ENCODE data around the gene ZNF568. TPM values are rescaled to one million over a fixed set of nuclear protein-coding genes. Genes with fewer than 3 reads are reported as not detected.

ZNF568 gene
- polyA plus RNA-seq, 2 of the 4 experiments (the other 2 are of a cell fraction): 1.0 to 4.9 TPM

DNA sequence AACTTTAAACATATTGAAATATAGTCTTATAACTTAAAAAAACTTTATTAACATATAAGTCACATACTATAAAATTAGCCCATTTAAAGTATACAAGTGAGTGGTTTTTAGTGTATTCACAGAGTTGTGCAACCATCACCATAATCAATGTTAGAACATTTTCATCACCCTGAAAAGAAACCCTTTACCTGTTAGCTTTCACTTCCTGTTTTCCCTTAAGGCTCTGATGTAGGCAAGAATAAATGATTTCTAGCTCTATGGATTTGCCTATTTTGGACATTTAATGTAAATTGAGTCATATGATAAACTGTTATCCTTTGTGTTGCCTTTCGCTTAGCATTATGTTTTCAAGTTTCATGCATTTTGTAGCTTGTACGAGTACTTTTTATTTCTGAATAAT lies 15.6 kb downstream of the ZNF568 start (continued):
- no peak for TF ChIP-seq BHLHE40 (IDR thresholded peaks at IDR 0.05; ENCODE audit: low read depth, low read length)
- TF ChIP-seq, protein P1, sequence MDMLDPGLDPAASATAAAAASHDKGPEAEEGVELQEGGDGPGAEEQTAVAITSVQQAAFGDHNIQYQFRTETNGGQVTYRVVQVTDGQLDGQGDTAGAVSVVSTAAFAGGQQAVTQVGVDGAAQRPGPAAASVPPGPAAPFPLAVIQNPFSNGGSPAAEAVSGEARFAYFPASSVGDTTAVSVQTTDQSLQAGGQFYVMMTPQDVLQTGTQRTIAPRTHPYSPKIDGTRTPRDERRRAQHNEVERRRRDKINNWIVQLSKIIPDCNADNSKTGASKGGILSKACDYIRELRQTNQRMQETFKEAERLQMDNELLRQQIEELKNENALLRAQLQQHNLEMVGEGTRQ (IDR thresholded peaks at IDR 0.05): no peak

DNA sequence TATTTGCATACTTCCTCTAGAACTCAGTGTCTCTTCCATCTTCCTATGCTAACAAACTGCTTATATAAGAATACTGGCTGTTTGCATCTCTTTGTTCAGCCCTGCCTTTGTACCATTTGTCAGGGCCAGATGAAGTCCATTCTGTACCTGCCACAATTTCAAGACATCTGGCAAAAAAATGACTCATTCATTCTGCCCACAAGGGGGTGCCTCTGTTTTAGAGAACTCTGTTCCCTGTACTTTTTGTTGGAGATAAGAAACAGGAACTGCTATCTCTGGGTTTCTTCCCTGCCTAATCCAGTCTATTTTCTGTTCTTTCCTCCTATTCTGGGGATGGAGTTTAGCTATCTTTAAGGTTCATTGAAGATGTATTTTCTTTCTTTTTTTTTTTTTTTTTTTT lies 23.0 kb downstream of the ZNF568 start:
- Histone ChIP-seq H3K4me3 (no peak overlapping the region), H3K27ac (no peak overlapping the region), H3K4me1 (no peaks in the 10 kb centered on the region), H3K4me2 (no peak overlapping the region), H3K9me3 (peaks cover 82% of the 10 kb centered on the region)
- ATAC-seq: no peak
- ChIA-PET CTCF (interaction anchor here (0.6 kb wide), 1 partner anchor 511 kb away, joined by 3 read pairs; no protein-coding TSS in a partner anchor), POLR2A (no interaction called here)
- no peak for DNase-seq (ENCODE audit: low read depth in 1 of 2, low spot score in 1 of 2)
- no peak for TF ChIP-seq CBX2 (IDR thresholded peaks at IDR 0.05; ENCODE audit: borderline replicate concordance, low read depth)
- TF ChIP-seq POLR2AphosphoS2 (conservative IDR thresholded peaks at IDR 0.05; ENCODE audit: low read length): no peak
- TF ChIP-seq NPAS2 (CRISPR knock-in tag; IDR thresholded peaks at IDR 0.05; ENCODE audit: borderline replicate concordance): no peak
- TF ChIP-seq RFX5 (IDR thresholded peaks at IDR 0.05): no peak
- no peak for TF ChIP-seq ZSCAN20 (CRISPR knock-in tag; IDR thresholded peaks at IDR 0.05)
- TF ChIP-seq, protein P2, sequence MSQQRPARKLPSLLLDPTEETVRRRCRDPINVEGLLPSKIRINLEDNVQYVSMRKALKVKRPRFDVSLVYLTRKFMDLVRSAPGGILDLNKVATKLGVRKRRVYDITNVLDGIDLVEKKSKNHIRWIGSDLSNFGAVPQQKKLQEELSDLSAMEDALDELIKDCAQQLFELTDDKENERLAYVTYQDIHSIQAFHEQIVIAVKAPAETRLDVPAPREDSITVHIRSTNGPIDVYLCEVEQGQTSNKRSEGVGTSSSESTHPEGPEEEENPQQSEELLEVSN (IDR thresholded peaks at IDR 0.05; ENCODE audit: borderline replicate concordance, low read depth): no peak
- no peak for TF ChIP-seq SMC3 (IDR thresholded peaks at IDR 0.05)
- FAIRE-seq: no peak

DNA sequence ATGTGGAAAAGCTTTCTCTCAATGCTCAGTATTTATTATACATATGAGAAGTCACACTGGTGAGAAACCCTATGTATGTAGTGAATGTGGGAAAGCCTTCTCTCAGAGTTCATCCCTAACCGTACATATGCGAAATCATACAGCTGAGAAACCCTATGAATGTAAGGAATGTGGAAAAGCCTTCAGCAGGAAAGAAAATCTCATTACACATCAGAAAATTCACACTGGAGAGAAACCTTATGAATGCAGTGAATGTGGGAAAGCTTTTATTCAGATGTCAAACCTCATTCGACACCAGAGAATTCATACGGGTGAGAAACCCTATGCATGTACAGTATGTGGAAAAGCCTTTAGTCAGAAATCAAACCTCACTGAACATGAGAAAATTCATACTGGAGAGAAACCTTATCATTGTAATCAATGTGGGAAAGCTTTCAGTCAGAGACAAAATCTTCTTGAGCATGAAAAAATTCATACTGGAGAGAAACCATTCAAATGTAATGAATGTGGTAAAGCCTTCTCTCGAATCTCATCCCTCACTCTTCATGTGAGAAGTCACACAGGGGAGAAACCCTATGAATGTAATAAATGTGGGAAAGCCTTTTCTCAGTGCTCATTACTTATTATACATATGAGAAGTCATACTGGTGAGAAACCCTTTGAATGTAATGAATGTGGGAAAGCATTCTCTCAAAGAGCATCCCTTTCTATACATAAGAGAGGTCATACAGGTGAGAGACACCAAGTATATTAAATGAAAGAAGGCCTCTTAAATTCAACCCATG lies 34.4 kb downstream of the ZNF568 start:
- no peak overlapping the region for H3K27ac ChIP-seq
- ChIA-PET POLR2A (no interaction called here), CTCF (interaction anchor here (1.0 kb wide), 1 partner anchor 497 kb away, joined by 3 read pairs; no protein-coding TSS in a partner anchor)
- H3K9me3 ChIP-seq: peaks cover 90% of the 10 kb centered on the region
- no peak for TF ChIP-seq ESRRA (IDR thresholded peaks at IDR 0.05; ENCODE audit: borderline replicate concordance, low read length)
- TF ChIP-seq POLR2A (IDR thresholded peaks at IDR 0.05; ENCODE audit: low read length): no peak
- no peak for TF ChIP-seq MAZ (IDR thresholded peaks at IDR 0.05; ENCODE audit: borderline replicate concordance, low read depth, low read length)
- TF ChIP-seq GATA3 (IDR thresholded peaks at IDR 0.05; ENCODE audit: borderline replicate concordance): no peak
- TF ChIP-seq TFCP2L1 (CRISPR knock-in tag; IDR thresholded peaks at IDR 0.05): no peak
- no peak for TF ChIP-seq HOXB13 (CRISPR knock-in tag; IDR thresholded peaks at IDR 0.05; ENCODE audit: low read depth)
- no peak for TF ChIP-seq HOXA7 (CRISPR knock-in tag; IDR thresholded peaks at IDR 0.05)
- TF ChIP-seq CHD4 (IDR thresholded peaks at IDR 0.05; ENCODE audit: borderline replicate concordance): no peak
- no peak for TF ChIP-seq HDAC2 (IDR thresholded peaks at IDR 0.05)
- TF ChIP-seq, protein P3, sequence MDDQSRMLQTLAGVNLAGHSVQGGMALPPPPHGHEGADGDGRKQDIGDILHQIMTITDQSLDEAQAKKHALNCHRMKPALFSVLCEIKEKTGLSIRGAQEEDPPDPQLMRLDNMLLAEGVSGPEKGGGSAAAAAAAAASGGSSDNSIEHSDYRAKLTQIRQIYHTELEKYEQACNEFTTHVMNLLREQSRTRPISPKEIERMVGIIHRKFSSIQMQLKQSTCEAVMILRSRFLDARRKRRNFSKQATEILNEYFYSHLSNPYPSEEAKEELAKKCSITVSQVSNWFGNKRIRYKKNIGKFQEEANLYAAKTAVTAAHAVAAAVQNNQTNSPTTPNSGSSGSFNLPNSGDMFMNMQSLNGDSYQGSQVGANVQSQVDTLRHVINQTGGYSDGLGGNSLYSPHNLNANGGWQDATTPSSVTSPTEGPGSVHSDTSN (IDR thresholded peaks at IDR 0.05): no peak
- no peak for TF ChIP-seq ZFP36 (IDR thresholded peaks at IDR 0.05; ENCODE audit: borderline replicate concordance, partially characterized antibody)
- no peak for TF ChIP-seq CBX8 (IDR thresholded peaks at IDR 0.05)
- no peak for TF ChIP-seq NPAS2 (CRISPR knock-in tag; IDR thresholded peaks at IDR 0.05; ENCODE audit: borderline replicate concordance)
- H3K4me1 ChIP-seq: no peaks in the 10 kb centered on the region
- 72% methylated on average over 5 of the region's 5 CpGs for WGBS (ENCODE audit: missing lambda C conversion rate)
- no peak overlapping the region for H3K4me3 ChIP-seq
- FAIRE-seq (peak; percentile 98), DNase-seq (ENCODE audit: low read depth in 1 of 2, low spot score in 1 of 2) (no peak), ATAC-seq (no peak)
- H3K4me2 ChIP-seq: no peak overlapping the region

Measured in A549 (cell line).